Kidney (tissue), 14 donors: ENCODE data around the gene COL4A4. TPM values are rescaled to one million over a fixed set of nuclear protein-coding genes. Genes with fewer than 3 reads are reported as not detected.
A peak's percentile ranks its signal among the peaks of the same experiment; 100 is the strongest.

Source experiments
- DNase-seq, 5 donors: peaks; one replicate each; pipeline ENCODE4 v3.0.0-alpha.2; 2013 to 2020
- FAIRE-seq: peaks from 2 replicates; lab custom pipeline; 2012; peaks lifted over from hg19 to GRCh38; lab: Jason Lieb, UNC
- H3K27ac ChIP-seq, 2 donors: one replicate each; pipeline ENCODE4 v1.7.0; 2013; ENCODE audit warnings: low read depth in 2 of 2, low read length in 2 of 2, inconsistent platforms in 1 of 2
- H3K27me3 ChIP-seq: one replicate; pipeline ENCODE4 v1.7.1; 2013; ENCODE audit warnings: low read length, inconsistent platforms; ENCODE audit not compliant: control insufficient read depth, insufficient read depth
- H3K36me3 ChIP-seq, 3 donors: one replicate each; pipeline versions ENCODE4 v1.7.0 to v1.7.1; 2013; ENCODE audit warnings: low read length in 3 of 3, control low read depth in 1 of 3, inconsistent platforms in 1 of 3; ENCODE audit not compliant: insufficient read depth in 3 of 3, control insufficient read depth in 2 of 3
- H3K4me1 ChIP-seq, 3 donors: one replicate each; pipeline versions ENCODE4 v1.7.0 to v1.7.1; 2013; ENCODE audit warnings: low read length in 3 of 3, inconsistent platforms in 1 of 3, low read depth in 1 of 3; ENCODE audit not compliant: control insufficient read depth in 2 of 3, insufficient read depth in 2 of 3
- H3K4me3 ChIP-seq, 3 donors: one replicate each; pipeline versions ENCODE4 v1.7.0 to v1.8.1; 2013; ENCODE audit warnings: low read length in 3 of 3, control low read depth in 1 of 3, inconsistent platforms in 1 of 3
- H3K9ac ChIP-seq, 3 donors: one replicate each; pipeline versions ENCODE4 v1.7.0 to v1.7.1; 2013; ENCODE audit warnings: low read length in 3 of 3, control low read depth in 1 of 3, inconsistent platforms in 1 of 3
- H3K9me3 ChIP-seq, 3 donors: one replicate each; pipeline versions ENCODE4 v1.7.0 to v1.7.1; 2013; ENCODE audit warnings: low read length in 3 of 3, control low read depth in 1 of 3, inconsistent platforms in 1 of 3; ENCODE audit not compliant: control insufficient read depth in 2 of 3, insufficient read depth in 1 of 3
- intact Hi-C: fragments of 100-400 bp; cut with DNase I; formaldehyde crosslinking; loops from one replicate; pipeline ENCODE4 v1.11.1; 2022
- polyA plus RNA-seq: library from polyadenylated mRNA; stranded (reverse); fragments of 350-450 nt; fragmentation: Illumina TruSeq; extraction: RNeasy Lipid Tissue Mini Kit (QIAGEN cat#74804); gene quantifications from one replicate; pipeline ENCODE4 v1.2.3, GENCODE V29; 2014; ENCODE audit warnings: low read depth, low replicate concordance; ENCODE audit not compliant: insufficient read depth
- total RNA-seq: library from RNA; stranded (reverse); fragmentation: NEBNext Ultra II Directional; extraction: Animal tissue kit (Norgen Biotek cat#: 25700); gene quantifications from one replicate; pipeline ENCODE4 v1.2.1, GENCODE V29; 2021
- TF ChIP-seq, protein P1 (sequence below): IDR thresholded peaks from 3 replicates; pipeline ENCODE4 v1.5.1; 2012; ENCODE audit warnings: mild to moderate bottlenecking, moderate library complexity, borderline replicate concordance; ENCODE audit not compliant: insufficient read depth; ENCODE audit errors: extremely low read depth
- donor health status: control.
- donor health status: control.
- donor health status: control.
- donor health status: control.
- donor health status: control.
- donor health status: DM: yes; HTN: yes; CAD: no.
- donor health status: Normal renal cell carcinoma (clear cell type).

Gene COL4A4
- total and polyA plus RNA-seq, 2 donors from 2014 or later = 7.2 to 53.3 TPM

DNA sequence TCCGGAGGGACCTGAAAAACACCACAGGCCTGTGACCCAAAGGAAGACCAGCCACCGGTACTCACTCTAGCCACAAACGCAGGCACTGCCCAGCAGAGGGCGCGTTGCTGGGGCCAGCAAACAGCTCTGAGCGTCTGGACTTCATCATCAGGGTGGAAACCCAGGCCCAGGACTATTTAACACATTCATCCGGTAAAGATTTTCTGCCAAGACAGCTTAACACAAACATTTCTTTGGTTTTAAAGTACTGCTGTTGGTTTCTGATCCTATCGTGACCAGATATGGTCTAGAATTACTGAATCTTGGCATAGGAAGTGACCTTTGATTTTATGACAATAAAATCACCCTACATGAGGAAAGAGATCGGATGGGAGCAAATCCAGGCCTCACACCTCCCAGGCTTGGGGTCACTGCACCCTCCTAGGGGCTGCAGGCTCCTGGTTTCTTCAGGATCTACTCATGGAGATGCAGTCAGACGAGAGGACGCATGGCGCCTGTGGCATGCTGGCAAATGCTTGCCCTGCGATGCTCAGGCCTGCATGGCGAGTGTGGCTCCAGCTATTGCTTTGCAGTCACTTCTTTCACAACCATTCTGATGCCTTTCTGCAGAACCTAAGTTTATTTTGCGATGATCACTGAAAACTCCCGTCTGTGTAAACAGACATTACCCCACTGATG, 130.4 kb downstream of the COL4A4 start:
- no peaks in the 10 kb centered on the region for H3K4me1 ChIP-seq
- intact Hi-C loops = no loop called here
- no peaks in the 10 kb centered on the region for H3K9me3 ChIP-seq
- no peak overlapping the region for H3K9ac ChIP-seq
- no peaks in the 10 kb centered on the region for H3K27me3 ChIP-seq
- DNase-seq (peak; percentile 53 to 72 (median 56)), FAIRE-seq (no peak)
- H3K36me3 ChIP-seq = peaks cover 0 to 20% (median 3%) of the 10 kb centered on the region in 3 donors
- no peak overlapping the region for H3K27ac ChIP-seq
- no peak overlapping the region for H3K4me3 ChIP-seq
- TF ChIP-seq, protein P1, sequence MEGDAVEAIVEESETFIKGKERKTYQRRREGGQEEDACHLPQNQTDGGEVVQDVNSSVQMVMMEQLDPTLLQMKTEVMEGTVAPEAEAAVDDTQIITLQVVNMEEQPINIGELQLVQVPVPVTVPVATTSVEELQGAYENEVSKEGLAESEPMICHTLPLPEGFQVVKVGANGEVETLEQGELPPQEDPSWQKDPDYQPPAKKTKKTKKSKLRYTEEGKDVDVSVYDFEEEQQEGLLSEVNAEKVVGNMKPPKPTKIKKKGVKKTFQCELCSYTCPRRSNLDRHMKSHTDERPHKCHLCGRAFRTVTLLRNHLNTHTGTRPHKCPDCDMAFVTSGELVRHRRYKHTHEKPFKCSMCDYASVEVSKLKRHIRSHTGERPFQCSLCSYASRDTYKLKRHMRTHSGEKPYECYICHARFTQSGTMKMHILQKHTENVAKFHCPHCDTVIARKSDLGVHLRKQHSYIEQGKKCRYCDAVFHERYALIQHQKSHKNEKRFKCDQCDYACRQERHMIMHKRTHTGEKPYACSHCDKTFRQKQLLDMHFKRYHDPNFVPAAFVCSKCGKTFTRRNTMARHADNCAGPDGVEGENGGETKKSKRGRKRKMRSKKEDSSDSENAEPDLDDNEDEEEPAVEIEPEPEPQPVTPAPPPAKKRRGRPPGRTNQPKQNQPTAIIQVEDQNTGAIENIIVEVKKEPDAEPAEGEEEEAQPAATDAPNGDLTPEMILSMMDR = peak; percentile 49

DNA sequence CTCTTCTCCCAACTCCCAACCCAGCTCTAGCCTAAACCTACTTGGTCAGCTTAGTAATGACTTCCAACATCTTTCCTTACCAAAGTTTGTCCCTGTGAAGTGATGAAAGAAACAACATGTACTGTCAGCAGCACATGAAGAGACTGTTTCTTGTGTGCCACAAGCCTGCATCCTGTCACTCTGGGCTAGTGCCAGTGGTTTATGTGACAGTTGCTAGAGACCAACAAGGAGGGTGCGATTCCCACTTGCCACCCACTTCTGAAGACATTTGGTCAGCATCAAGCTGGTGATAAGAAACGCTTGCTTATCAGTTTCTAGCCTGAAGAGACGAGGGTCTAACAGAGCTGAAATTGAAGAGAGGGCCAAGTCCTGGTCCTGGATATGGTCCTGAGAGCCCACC, 132.6 kb downstream of the COL4A4 start:
- TF ChIP-seq, protein P1 = no peak
- intact Hi-C loops = no loop called here
- Histone ChIP-seq H3K4me1 (no peaks in the 10 kb centered on the region), H3K9ac (no peak overlapping the region), H3K9me3 (no peaks in the 10 kb centered on the region), H3K4me3 (no peak overlapping the region), H3K27ac (no peak overlapping the region), H3K27me3 (no peaks in the 10 kb centered on the region), H3K36me3 (peaks cover 0 to 21% (median 3%) of the 10 kb centered on the region in 3 donors)
- DNase-seq (no peak), FAIRE-seq (no peak)

DNA sequence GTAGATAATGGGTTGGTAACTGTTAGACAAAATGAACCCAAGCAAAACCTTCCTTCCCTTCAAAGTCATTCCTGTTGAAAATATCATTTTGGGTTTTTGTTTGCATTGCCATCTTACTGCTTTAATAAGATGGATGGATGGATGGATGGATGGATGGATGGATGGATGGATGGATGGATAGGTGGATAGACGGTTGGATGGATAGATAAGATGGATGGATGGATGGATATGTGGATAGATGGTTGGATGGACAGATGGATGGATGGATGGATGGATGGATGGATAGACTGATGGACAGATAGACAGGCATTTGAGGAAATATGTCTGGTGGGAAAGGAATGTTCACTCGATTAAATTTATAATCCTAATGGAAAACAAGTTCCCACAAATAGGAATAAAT, 133.2 kb downstream of the COL4A4 start:
- Histone ChIP-seq H3K36me3 (peaks cover 0 to 23% (median 3%) of the 10 kb centered on the region in 3 donors), H3K27ac (no peak overlapping the region), H3K9me3 (no peaks in the 10 kb centered on the region), H3K9ac (no peak overlapping the region), H3K4me1 (no peaks in the 10 kb centered on the region), H3K4me3 (no peak overlapping the region), H3K27me3 (no peaks in the 10 kb centered on the region)
- no peak for FAIRE-seq
- TF ChIP-seq, protein P1 = no peak
- intact Hi-C loops = no loop called here
- no peak for DNase-seq
